Measurements from ENCODE around the gene METAP1D. TPM values are rescaled to one million over a fixed set of nuclear protein-coding genes. Genes with fewer than 3 reads are reported as not detected.

Gene METAP1D
- total RNA-seq, 1 donor from 2014 or later, result 8.3 TPM

DNA sequence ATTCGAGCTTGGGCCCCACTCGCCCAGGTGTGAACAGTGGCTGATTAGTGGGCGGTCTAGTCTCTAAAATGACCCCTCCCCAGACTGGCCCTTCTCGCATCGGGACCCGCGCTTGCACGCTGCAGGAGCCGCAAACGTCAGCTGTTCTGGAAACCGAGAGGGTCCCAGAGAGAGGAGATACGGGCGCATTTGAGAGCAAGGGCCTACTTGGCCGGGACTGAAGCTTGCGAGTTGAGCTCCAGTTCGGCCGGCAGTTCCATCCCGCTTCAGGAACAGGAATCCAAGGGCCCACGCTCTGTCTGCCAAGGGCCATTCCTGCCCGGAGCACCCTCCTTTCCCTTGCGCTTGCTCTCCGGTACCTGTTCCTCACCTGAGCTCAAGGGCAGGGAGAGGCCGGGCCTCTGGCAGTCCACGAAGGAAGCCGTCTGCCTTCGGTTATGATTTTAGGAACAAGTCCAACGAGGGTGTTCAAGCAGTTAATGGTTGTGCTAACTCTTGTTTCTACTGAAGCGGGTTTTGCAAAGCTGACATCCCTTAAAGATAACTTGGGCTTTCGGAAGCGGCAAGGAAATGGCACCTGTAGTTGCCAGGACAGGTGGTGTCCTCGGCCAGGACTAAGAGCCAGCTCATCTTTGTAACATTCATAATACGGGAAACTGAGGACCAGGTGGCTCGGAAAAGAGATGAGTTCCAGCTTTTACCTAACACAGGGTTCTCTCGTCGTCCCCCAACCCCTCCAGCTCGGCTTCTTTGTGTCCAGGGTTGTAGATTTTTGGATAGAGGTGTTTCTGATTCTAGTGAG lies 81.7 kb downstream of the METAP1D start:
- no peaks in the 10 kb centered on the region for H3K9me3 Mint-ChIP-seq (ENCODE audit: low read depth)
- TF ChIP-seq, protein P1, sequence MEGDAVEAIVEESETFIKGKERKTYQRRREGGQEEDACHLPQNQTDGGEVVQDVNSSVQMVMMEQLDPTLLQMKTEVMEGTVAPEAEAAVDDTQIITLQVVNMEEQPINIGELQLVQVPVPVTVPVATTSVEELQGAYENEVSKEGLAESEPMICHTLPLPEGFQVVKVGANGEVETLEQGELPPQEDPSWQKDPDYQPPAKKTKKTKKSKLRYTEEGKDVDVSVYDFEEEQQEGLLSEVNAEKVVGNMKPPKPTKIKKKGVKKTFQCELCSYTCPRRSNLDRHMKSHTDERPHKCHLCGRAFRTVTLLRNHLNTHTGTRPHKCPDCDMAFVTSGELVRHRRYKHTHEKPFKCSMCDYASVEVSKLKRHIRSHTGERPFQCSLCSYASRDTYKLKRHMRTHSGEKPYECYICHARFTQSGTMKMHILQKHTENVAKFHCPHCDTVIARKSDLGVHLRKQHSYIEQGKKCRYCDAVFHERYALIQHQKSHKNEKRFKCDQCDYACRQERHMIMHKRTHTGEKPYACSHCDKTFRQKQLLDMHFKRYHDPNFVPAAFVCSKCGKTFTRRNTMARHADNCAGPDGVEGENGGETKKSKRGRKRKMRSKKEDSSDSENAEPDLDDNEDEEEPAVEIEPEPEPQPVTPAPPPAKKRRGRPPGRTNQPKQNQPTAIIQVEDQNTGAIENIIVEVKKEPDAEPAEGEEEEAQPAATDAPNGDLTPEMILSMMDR (IDR thresholded peaks at IDR 0.05; ENCODE audit: unreplicated experiment), result no peak
- no peak for DNase-seq (ENCODE audit: low spot score, unreplicated experiment)
- peaks cover 10% of the 10 kb centered on the region for H3K4me1 Mint-ChIP-seq (ENCODE audit: low read depth)
- no peak overlapping the region for H3K4me3 Mint-ChIP-seq (ENCODE audit: low read depth)
- H3K36me3 Mint-ChIP-seq (ENCODE audit: insufficient read depth), result no peaks in the 10 kb centered on the region
- no peak overlapping the region for H3K27ac Mint-ChIP-seq
- peaks cover 98% of the 10 kb centered on the region for H3K27me3 Mint-ChIP-seq

DNA sequence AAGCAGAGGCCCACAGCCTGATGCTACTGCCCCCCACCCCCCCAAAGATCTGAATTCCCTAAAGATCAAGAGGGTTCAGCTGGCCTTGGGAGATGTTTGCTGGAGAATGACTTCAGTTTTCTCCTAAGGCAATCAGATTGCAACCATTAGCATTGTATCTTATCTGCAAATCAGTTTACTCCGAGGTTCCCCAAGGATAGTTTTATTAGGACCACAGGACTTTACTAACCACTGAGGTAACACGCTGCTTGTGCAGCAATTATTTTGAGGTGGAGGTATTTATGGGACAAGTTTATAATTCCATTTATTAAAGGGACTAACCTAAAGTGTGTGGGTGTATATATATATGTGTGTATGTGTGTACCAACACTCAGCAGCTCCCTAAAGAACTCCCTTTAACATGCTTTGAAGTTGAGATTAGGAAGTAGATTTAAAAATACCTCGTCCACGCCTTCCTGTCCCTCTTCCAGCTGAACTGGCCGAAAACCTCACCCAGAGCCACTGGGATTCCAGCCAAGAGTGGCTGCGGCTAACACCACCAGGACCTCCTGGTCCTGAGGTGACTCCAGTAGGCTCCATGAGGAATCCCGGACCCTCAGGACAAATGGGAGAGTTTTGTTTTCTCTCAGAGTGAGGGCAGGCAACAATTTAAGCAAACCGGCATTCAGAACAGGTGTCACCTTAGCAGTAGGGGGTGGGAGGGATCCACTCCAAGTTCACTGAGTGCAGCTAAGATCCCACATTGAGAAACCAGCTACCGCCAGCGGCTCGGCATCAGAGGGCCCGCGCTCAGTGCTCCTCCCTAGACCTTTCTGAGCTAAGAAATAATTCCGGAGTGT lies 82.6 kb downstream of the METAP1D start:
- TF ChIP-seq, protein P1 (IDR thresholded peaks at IDR 0.05; ENCODE audit: unreplicated experiment), result no peak
- H3K4me1 Mint-ChIP-seq (ENCODE audit: low read depth), result peaks cover 13% of the 10 kb centered on the region
- H3K36me3 Mint-ChIP-seq (ENCODE audit: insufficient read depth), result no peaks in the 10 kb centered on the region
- no peak overlapping the region for H3K27ac Mint-ChIP-seq
- H3K4me3 Mint-ChIP-seq (ENCODE audit: low read depth), result no peak overlapping the region
- H3K9me3 Mint-ChIP-seq (ENCODE audit: low read depth), result no peaks in the 10 kb centered on the region
- DNase-seq (ENCODE audit: low spot score, unreplicated experiment), result no peak
- peaks cover 98% of the 10 kb centered on the region for H3K27me3 Mint-ChIP-seq

DNA sequence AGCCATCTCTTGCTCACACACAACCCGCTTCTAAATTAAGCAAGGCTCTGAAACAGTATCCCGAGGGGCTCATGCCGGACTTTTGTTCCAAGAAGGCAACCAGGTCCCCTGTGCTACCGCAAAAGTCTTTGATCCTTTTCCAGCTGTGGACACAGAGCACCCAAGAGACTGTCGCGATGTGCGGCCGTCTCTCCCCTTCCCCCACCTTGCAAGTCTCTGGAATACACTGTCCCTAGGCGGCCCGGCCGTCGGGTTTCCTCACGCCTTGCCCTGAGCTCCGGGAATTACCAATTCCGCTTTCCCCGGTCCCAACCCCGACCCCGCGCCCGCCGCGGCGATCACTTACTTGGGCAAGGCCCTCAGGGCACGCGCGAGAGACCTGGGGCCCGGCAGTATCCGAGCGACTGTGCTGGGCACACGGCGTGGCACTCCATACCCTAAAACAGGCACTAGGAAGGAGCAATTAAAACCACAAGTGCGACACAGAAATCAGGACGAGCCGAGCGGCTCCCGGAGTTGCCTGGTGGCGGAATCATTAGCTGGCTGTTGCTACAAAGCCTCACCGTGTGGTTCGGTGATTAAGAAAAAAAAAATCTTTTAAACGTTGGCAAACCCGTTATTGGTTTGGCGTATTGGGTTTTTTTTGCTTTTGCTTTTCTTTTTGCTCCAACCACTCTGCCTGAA lies 83.3 kb downstream of the METAP1D start:
- TF ChIP-seq, protein P1 (IDR thresholded peaks at IDR 0.05; ENCODE audit: unreplicated experiment), result no peak
- no peaks in the 10 kb centered on the region for H3K36me3 Mint-ChIP-seq (ENCODE audit: insufficient read depth)
- H3K27me3 Mint-ChIP-seq, result peaks cover 100% of the 10 kb centered on the region
- peaks cover 13% of the 10 kb centered on the region for H3K4me1 Mint-ChIP-seq (ENCODE audit: low read depth)
- no peak overlapping the region for H3K4me3 Mint-ChIP-seq (ENCODE audit: low read depth)
- no peak for DNase-seq (ENCODE audit: low spot score, unreplicated experiment)
- peak overlapping the region; percentile 22 for H3K27ac Mint-ChIP-seq
- H3K9me3 Mint-ChIP-seq (ENCODE audit: low read depth), result no peaks in the 10 kb centered on the region

DNA sequence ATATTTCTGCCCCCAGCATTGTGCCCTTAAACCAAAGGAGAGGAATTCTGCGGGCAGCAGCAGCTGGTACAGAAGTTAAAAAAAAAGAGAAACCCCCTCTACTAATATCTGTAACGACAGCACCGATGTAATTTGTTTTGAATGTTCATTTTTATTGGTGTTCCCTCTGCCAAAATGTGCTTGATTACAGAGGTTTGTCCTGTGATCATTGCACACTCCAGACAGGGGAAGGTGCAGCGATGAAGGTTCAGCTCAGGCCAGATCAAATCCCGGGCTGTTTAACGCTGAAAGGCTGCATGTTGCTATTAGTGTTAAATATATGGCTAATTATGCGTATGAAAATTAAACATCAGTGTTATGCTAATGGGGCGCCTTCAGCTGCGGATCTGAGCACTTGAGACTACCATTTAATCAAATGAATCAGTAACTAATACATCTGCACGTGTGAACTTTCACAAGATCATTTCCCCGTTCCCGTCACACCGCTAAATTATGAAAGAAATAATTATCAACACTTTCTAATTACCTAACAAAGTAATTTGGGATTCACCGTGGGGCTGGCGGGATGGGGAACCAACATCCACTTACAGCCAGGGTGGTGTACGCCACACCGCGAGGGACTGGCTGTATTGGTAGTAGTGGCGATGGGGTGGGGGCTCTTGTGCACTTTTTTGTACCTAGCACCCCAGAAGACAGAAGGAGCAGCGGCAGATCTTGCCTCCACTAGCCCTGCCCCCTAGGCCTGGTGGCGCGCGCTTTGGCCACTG lies 84.1 kb downstream of the METAP1D start:
- peaks cover 13% of the 10 kb centered on the region for H3K4me1 Mint-ChIP-seq (ENCODE audit: low read depth)
- H3K9me3 Mint-ChIP-seq (ENCODE audit: low read depth), result no peaks in the 10 kb centered on the region
- H3K27ac Mint-ChIP-seq, result peak overlapping the region; percentile 29
- TF ChIP-seq, protein P1 (IDR thresholded peaks at IDR 0.05; ENCODE audit: unreplicated experiment), result no peak
- no peak overlapping the region for H3K4me3 Mint-ChIP-seq (ENCODE audit: low read depth)
- H3K27me3 Mint-ChIP-seq, result peaks cover 100% of the 10 kb centered on the region
- H3K36me3 Mint-ChIP-seq (ENCODE audit: insufficient read depth), result no peaks in the 10 kb centered on the region
- no peak for DNase-seq (ENCODE audit: low spot score, unreplicated experiment)

DNA sequence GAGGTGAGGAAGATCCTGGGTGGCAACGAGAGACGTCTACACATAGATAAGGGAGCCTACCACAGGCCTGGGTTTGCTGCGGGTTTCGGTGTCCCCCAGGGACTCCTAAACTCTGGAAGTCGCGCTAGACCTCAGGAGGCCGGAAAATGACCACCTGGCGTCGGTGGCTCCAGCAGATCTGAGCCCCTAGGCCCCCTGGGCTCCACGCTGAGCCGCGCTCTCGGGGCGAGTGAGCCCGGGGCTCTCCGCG lies 84.6 kb downstream of the METAP1D start:
- H3K36me3 Mint-ChIP-seq (ENCODE audit: insufficient read depth), result no peaks in the 10 kb centered on the region
- TF ChIP-seq, protein P1 (IDR thresholded peaks at IDR 0.05; ENCODE audit: unreplicated experiment), result no peak
- no peak for DNase-seq (ENCODE audit: low spot score, unreplicated experiment)
- peaks cover 13% of the 10 kb centered on the region for H3K4me1 Mint-ChIP-seq (ENCODE audit: low read depth)
- no peak overlapping the region for H3K27ac Mint-ChIP-seq
- H3K9me3 Mint-ChIP-seq (ENCODE audit: low read depth), result no peaks in the 10 kb centered on the region
- peaks cover 100% of the 10 kb centered on the region for H3K27me3 Mint-ChIP-seq
- H3K4me3 Mint-ChIP-seq (ENCODE audit: low read depth), result no peak overlapping the region

Measured in progenitor cell of endocrine pancreas (in vitro differentiated cells).